CD4-positive, alpha-beta T cell treated with Interleukin-15 for 1 hour (primary cell): Measurements from ENCODE around the gene SLC25A29.

ENCODE experiments used
- DNase-seq: peaks from one replicate; pipeline ENCODE4 v3.0.0-alpha.2; 2020

The SLC25A29 gene

GRCh38 chr14:100279133-100279532 is 27.1 kb downstream of the SLC25A29 start:
- DNase-seq = no peak

GRCh38 chr14:100278702-100279101 is 27.5 kb downstream of the SLC25A29 start:
- no peak for DNase-seq

- DNase-seq = no peak
These were observed 31.0 kb downstream of the SLC25A29 start for GRCh38 chr14:100275214-100275613.

GRCh38 chr14:100274250-100274649 is 32.0 kb downstream of the SLC25A29 start:
- no peak for DNase-seq

GRCh38 chr14:100271247-100271939 is 34.9 kb downstream of the SLC25A29 start:
- DNase-seq = no peak

GRCh38 chr14:100268591-100269207 is 37.5 kb downstream of the SLC25A29 start:
- no peak for DNase-seq

- no peak for DNase-seq
These were observed 38.3 kb downstream of the SLC25A29 start for GRCh38 chr14:100267990-100268389.

GRCh38 chr14:100263141-100263540 is 43.1 kb downstream of the SLC25A29 start:
- DNase-seq = no peak

GRCh38 chr14:100262545-100262944 is 43.7 kb downstream of the SLC25A29 start:
- no peak for DNase-seq

GRCh38 chr14:100261621-100262020 is 44.6 kb downstream of the SLC25A29 start:
- DNase-seq = no peak

- no peak for DNase-seq
These were observed 49.8 kb downstream of the SLC25A29 start for GRCh38 chr14:100256339-100256895.

- no peak for DNase-seq
These were observed 53.6 kb downstream of the SLC25A29 start for GRCh38 chr14:100252684-100253083.

GRCh38 chr14:100250732-100251465 is 55.3 kb downstream of the SLC25A29 start:
- DNase-seq = no peak

- DNase-seq = no peak
These were observed 59.3 kb downstream of the SLC25A29 start for GRCh38 chr14:100246809-100247428.

GRCh38 chr14:100243020-100243419 is 63.2 kb downstream of the SLC25A29 start:
- DNase-seq = no peak

GRCh38 chr14:100241279-100241678 is 65.0 kb downstream of the SLC25A29 start:
- DNase-seq = no peak
